Bronchial epithelial cell (primary cell): ENCODE data around the gene NUDCD3. TPM values are rescaled to one million over a fixed set of nuclear protein-coding genes. Genes with fewer than 3 reads are reported as not detected.
A peak's percentile ranks its signal among the peaks of the same experiment; 100 is the strongest.
"Not testable (repeated sequence)": the region's sequence is repeated elsewhere in the genome, so short reads cannot be mapped to it uniquely, and the experiment has no call there.

Source experiments
- DNase-seq: peaks from one replicate; pipeline ENCODE4 v3.0.0-alpha.2; 2010; ENCODE audit warnings: low read depth
- FAIRE-seq: peaks from 2 replicates; lab custom pipeline; 2011; peaks lifted over from hg19 to GRCh38; lab: Jason Lieb, UNC
- H3K27me3 ChIP-seq: 2 replicates; pipeline ENCODE4 v1.5.1; 2011; ENCODE audit warnings: low read length; ENCODE audit not compliant: control insufficient read depth, insufficient read depth
- H3K36me3 ChIP-seq: 2 replicates; pipeline ENCODE4 v1.5.1; 2011; ENCODE audit warnings: low read length; ENCODE audit not compliant: control insufficient read depth, insufficient read depth
- H3K4me3 ChIP-seq: 2 replicates; pipeline ENCODE4 v1.5.1; 2011; ENCODE audit warnings: mild to moderate bottlenecking, low read depth, low read length, control low read depth
- total RNA-seq: library from RNA; depleted of rRNA; stranded (reverse); fragments of >200 nt; gene quantifications from 2 replicates; pipeline ENCODE4 v1.2.1, GENCODE V29; 2014
- TF ChIP-seq, protein P1 (sequence below): IDR thresholded peaks from 2 replicates; pipeline ENCODE4 v1.5.1; 2011; ENCODE audit warnings: mild to moderate bottlenecking, moderate library complexity, low read length, control low read depth, inconsistent platforms; ENCODE audit not compliant: insufficient read depth, severe bottlenecking

The NUDCD3 gene
- total RNA-seq, 1 donor from 2014 or later = 59.0 TPM

DNA sequence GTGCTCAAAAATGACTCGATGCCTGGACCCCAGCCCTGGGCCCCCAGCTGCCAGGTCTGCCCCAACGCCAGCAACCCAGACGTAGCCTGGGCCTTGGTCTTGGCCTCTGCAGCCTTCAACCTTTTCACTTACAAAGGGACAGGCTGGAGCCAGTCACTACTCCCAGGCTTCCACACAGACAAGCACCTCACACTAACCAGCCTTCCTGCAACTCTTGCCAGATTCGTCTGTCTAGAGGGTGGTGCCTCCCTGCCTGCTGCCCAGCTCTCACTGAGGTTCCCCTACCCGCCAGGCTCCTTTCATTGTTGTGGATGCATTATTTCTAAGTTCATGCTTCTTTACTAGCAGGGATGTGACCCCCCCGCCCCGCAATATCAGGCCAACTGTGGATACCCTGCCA, 56.3 kb downstream of the NUDCD3 start:
- TF ChIP-seq, protein P1, sequence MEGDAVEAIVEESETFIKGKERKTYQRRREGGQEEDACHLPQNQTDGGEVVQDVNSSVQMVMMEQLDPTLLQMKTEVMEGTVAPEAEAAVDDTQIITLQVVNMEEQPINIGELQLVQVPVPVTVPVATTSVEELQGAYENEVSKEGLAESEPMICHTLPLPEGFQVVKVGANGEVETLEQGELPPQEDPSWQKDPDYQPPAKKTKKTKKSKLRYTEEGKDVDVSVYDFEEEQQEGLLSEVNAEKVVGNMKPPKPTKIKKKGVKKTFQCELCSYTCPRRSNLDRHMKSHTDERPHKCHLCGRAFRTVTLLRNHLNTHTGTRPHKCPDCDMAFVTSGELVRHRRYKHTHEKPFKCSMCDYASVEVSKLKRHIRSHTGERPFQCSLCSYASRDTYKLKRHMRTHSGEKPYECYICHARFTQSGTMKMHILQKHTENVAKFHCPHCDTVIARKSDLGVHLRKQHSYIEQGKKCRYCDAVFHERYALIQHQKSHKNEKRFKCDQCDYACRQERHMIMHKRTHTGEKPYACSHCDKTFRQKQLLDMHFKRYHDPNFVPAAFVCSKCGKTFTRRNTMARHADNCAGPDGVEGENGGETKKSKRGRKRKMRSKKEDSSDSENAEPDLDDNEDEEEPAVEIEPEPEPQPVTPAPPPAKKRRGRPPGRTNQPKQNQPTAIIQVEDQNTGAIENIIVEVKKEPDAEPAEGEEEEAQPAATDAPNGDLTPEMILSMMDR = no peak
- FAIRE-seq (no peak), DNase-seq (no peak)

DNA sequence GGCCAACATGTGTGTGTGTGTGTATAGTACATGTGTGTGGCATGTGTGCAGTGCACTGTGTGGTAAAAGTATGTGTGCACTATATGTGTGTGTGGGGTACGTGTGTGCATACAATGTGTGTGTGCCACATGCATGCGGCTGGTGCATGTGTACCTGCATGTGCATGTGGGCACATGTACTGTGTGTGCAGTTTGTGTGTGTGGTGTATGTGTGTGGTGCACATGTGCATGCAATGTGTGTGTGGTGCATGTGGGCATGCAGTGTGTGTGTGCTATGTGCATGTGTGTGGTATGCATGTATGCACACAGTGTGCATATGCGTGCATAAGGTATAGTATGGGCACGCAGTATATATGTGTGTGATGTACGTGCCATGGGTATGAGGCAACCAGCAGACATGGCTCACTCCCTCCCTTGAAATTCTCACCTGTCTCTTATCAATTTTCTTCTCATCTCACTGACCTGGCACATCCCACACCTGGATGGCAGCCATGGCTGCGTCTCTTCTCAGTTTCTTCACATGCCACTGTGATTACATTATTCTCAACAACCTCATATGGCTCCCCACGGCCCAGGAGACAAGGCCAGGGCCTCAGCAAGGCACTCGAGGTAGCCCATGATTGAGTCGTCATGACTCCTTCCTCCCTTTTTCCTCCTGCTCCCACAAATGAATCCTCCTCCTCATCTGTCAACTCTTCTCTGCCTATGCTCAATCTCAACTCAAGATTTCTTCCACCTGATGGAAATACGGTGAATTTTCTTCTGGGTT, 57.0 kb downstream of the NUDCD3 start:
- Histone ChIP-seq H3K36me3 (peaks cover 3% of the 10 kb centered on the region), H3K4me3 (no peak overlapping the region), H3K27me3 (no peaks in the 10 kb centered on the region)
- TF ChIP-seq, protein P1 = no peak
- DNase-seq (no peak), FAIRE-seq (peak; percentile 97)

More for the DNA sequence above, 56.3 kb downstream of the NUDCD3 start:
- no peak overlapping the region for H3K4me3 ChIP-seq
- H3K27me3 ChIP-seq = no peaks in the 10 kb centered on the region
- H3K36me3 ChIP-seq = peaks cover 1% of the 10 kb centered on the region

DNA sequence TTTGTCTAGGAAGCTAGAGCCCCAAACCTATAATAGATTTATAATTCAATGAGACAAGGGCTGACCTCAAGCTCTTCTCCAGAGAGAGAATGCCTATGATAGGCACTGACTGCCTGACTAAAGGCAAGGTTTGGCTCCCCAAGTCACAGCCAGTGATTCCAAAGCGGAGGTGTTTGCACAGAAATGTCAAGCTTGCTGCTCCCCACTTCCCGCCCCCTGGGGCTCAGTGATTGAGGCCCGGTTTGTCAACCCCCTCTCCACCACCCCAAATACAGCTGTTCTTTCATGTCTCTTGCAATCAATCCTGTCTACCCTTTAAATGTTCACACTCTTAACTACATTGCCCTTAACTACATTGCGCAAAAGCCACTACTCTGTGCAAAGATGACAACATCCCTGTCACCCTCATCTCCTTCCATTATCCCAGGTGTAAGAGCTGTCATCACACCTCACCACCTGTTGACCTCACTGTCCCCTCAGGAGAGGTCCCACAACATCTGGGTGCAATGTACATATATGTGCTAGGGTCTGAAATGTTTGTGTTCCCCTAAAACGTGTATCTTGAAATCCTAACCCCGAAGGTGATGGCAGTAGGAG, 58.0 kb downstream of the NUDCD3 start:
- Histone ChIP-seq H3K4me3 (no peak overlapping the region), H3K27me3 (no peaks in the 10 kb centered on the region), H3K36me3 (peaks cover 4% of the 10 kb centered on the region)
- FAIRE-seq = peak; percentile 23
- no peak for DNase-seq
- TF ChIP-seq, protein P1 = no peak

DNA sequence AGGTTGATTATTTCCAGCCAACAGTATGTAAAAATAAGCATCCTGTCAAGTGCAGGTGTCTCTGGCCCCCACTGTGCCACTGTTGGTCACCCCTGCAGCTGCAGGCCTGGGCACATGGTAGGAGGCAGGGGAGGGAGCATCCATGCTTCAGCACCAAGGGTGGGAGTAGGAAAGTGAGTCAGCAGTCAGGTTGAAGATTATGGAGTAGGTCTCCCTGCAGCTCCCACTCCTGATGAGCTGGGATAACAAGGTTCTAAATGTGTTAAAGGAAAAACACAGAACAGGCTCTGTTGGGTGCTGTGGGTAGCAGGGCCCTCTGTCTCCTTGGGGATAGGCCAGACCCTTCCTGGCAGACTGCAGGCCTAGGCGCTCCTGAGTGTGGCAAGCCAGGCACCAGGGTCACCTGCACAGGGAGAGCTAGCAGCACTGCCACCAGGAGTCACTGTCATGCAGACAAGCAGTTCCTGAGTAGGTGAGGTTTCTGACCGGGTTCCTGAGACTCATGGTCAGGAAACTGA, 59.3 kb downstream of the NUDCD3 start:
- Histone ChIP-seq H3K36me3 (peaks cover 10% of the 10 kb centered on the region), H3K27me3 (no peaks in the 10 kb centered on the region), H3K4me3 (no peak overlapping the region)
- FAIRE-seq (no peak), DNase-seq (no peak)
- TF ChIP-seq, protein P1 = peak; percentile 15

DNA sequence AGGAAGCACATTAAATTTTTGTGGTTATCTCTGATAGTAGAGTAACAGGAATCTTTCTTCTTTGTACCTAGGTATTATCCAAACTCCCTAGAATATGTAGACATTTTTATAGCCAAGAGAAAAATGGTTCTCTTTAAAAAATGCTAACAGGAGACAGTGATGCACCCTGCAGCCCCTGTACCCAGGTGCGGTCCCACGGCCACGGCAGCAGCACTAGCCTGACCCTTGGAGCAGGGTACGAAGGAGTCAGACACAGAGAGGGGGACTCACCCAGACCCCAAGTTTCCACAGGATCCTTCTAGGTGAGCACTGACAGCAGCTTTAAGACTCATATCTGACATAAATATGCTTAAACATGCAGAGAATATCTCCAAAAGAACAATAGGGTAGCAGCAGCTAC, 60.4 kb downstream of the NUDCD3 start:
- no peak for DNase-seq
- FAIRE-seq = no peak

DNA sequence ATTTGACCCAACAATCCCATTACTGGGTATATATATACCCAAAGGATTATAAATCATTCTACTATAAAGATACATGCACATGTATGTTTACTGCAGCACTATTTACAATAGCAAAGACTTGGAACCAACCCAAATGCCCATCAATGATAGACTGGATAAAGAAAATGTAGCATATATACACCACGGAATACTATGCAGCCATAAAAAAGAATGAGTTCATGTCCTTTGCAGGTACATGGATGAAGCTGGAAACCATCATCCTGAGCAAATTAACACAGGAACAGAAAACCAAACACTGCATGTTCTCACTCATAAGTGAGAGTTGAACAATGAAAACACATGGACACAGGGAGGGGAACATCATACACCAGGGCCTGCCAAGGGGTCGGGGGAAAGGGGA, 65.7 kb downstream of the NUDCD3 start:
- H3K27me3 ChIP-seq, FAIRE-seq, H3K4me3 ChIP-seq, DNase-seq: not testable (repeated sequence)
- H3K36me3 ChIP-seq = peaks cover 11% of the 10 kb centered on the region

More for the DNA sequence above, 60.4 kb downstream of the NUDCD3 start:
- Histone ChIP-seq H3K36me3 (peaks cover 13% of the 10 kb centered on the region), H3K4me3 (no peak overlapping the region), H3K27me3 (no peaks in the 10 kb centered on the region)
- TF ChIP-seq, protein P1 = no peak
